Measurements from ENCODE around the gene TNFRSF17.

- TF ChIP-seq CTCF (IDR thresholded peaks at IDR 0.05) (no peak), POLR2A (IDR thresholded peaks at IDR 0.05) (no peak), EP300 (IDR thresholded peaks at IDR 0.05) (no peak)
Observed at GRCh38 chr16:12009462-12009861, 44.5 kb downstream of the TNFRSF17 start.
